ENCODE measurements around the gene HBZ. TPM values are rescaled to one million over a fixed set of nuclear protein-coding genes. Genes with fewer than 3 reads are reported as not detected.
"Not testable (repeated sequence)": the region's sequence is repeated elsewhere in the genome, so short reads cannot be mapped to it uniquely, and the experiment has no call there.

Gene HBZ
- total RNA-seq, 2 experiments from 2014 or later = not detected

DNA sequence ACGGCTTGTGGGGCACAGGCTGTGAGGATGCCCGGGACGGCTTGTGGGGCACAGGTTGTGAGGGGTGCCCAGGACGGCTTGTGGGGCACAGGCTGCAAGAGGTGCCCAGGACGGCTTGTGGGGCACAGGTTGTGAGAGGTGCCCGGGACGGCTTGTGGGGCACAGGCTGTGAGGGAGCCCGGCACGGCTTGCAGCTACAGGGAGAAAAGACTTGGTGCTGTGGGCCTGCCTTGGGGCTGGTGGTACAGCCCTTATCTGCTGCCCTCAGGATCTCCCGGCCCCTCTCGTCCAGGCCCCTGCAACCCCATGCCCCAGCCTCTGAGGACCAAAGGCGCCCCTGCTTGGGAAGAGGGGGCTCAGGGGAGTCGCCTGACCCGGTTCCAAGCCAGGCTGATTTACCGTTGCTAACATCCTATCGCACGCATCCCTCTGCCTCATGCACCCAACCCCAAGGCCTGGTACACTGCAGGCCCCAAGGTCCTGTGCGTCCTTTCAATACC is 8.3 kb downstream of the HBZ start:
- no peak overlapping the region for H2AFZ ChIP-seq (ENCODE audit: low read length)
- no peak overlapping the region for H3K27ac ChIP-seq (ENCODE audit: low read depth, low read length, poor library complexity, severe bottlenecking)
- no peaks in the 10 kb centered on the region for H3K79me2 ChIP-seq (ENCODE audit: insufficient read depth, low read depth, low read length)
- intact Hi-C loops (cut with micrococcal nuclease; ENCODE audit: unreplicated experiment) = no loop called here
- no peaks in the 10 kb centered on the region for H3K4me1 ChIP-seq (ENCODE audit: insufficient read depth, low read length, poor library complexity, severe bottlenecking)
- BruUV-seq (replicated peaks) = no TSS peak
- ChIA-PET CTCF (ENCODE audit: unreplicated experiment) (no interaction called here), POLR2A (no interaction called here)
- H3K36me3 ChIP-seq (ENCODE audit: insufficient read depth, low read length) = no peaks in the 10 kb centered on the region
- no peak for TF ChIP-seq EZH2phosphoT487 (IDR thresholded peaks at IDR 0.05; ENCODE audit: borderline replicate concordance, low read depth, low read length)
- TF ChIP-seq, protein P1, sequence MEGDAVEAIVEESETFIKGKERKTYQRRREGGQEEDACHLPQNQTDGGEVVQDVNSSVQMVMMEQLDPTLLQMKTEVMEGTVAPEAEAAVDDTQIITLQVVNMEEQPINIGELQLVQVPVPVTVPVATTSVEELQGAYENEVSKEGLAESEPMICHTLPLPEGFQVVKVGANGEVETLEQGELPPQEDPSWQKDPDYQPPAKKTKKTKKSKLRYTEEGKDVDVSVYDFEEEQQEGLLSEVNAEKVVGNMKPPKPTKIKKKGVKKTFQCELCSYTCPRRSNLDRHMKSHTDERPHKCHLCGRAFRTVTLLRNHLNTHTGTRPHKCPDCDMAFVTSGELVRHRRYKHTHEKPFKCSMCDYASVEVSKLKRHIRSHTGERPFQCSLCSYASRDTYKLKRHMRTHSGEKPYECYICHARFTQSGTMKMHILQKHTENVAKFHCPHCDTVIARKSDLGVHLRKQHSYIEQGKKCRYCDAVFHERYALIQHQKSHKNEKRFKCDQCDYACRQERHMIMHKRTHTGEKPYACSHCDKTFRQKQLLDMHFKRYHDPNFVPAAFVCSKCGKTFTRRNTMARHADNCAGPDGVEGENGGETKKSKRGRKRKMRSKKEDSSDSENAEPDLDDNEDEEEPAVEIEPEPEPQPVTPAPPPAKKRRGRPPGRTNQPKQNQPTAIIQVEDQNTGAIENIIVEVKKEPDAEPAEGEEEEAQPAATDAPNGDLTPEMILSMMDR (conservative IDR thresholded peaks at IDR 0.05; ENCODE audit: low read length) = no peak
- H3K4me3 ChIP-seq (ENCODE audit: low read depth, low read length, poor library complexity, severe bottlenecking) = no peak overlapping the region
- no peak for DNase-seq (ENCODE audit: low spot score)
- H3K9me3 ChIP-seq (ENCODE audit: low read length) = no peaks in the 10 kb centered on the region
- H3K4me2 ChIP-seq (ENCODE audit: low read length) = no peak overlapping the region
- no peaks in the 10 kb centered on the region for H3K9me2 ChIP-seq (ENCODE audit: insufficient read depth, low read length)
- no peaks in the 10 kb centered on the region for H4K20me1 ChIP-seq (ENCODE audit: insufficient read depth, low read length)

DNA sequence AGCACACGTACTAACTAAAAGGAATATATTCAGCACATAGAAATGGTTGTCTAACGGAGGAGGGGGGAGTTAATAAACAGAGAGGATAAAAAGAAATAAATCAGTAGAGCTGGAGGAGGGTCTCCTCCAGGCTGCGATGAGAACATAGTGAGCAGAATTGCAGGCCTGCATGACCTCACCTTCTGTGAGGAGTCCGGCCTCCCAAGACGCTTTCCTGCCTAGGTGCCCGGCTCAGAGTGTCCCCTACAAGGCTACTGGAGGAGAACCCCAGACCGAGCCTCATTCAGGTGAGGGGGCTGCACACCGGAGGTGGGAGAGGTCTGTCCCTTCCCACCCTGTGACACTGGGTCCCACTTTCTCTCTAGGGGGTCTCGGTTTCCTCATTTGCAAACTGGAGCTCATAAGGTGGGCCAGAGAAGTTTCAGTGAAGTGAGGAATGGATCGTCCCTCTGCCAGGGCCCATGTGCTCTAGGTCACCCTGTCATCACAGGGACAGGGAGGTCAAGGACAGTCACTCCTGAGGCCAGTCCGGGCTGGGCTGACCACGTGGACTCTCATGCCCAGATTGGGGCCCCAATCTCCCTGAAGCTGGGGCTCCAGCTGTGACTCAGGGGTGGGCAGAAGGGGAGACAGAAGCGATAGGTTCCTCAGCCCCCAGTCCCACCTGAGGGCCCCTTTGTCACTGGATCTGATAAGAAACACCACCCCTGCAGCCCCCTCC is 10.0 kb downstream of the HBZ start:
- BruUV-seq (replicated peaks) = no TSS peak
- no peaks in the 10 kb centered on the region for H4K20me1 ChIP-seq (ENCODE audit: insufficient read depth, low read length)
- H3K4me1 ChIP-seq (ENCODE audit: insufficient read depth, low read length, poor library complexity, severe bottlenecking) = no peaks in the 10 kb centered on the region
- no peaks in the 10 kb centered on the region for H3K36me3 ChIP-seq (ENCODE audit: insufficient read depth, low read length)
- no peak for DNase-seq (ENCODE audit: low spot score)
- no peak overlapping the region for H3K27ac ChIP-seq (ENCODE audit: low read depth, low read length, poor library complexity, severe bottlenecking)
- POLR2A ChIA-PET = interaction anchor here (0.6 kb wide), 1 partner anchor 153 kb away, joined by 5 read pairs; no protein-coding TSS in a partner anchor
- intact Hi-C loops (cut with micrococcal nuclease; ENCODE audit: unreplicated experiment) = no loop called here
- H3K9me3 ChIP-seq (ENCODE audit: low read length) = no peaks in the 10 kb centered on the region
- CTCF ChIA-PET (ENCODE audit: unreplicated experiment) = no interaction called here
- no peak overlapping the region for H2AFZ ChIP-seq (ENCODE audit: low read length)
- H3K79me2 ChIP-seq (ENCODE audit: insufficient read depth, low read depth, low read length) = no peaks in the 10 kb centered on the region
- H3K9me2 ChIP-seq (ENCODE audit: insufficient read depth, low read length) = no peaks in the 10 kb centered on the region
- no peak overlapping the region for H3K4me2 ChIP-seq (ENCODE audit: low read length)
- TF ChIP-seq, protein P1 (conservative IDR thresholded peaks at IDR 0.05; ENCODE audit: low read length) = no peak
- no peak for TF ChIP-seq EZH2phosphoT487 (IDR thresholded peaks at IDR 0.05; ENCODE audit: borderline replicate concordance, low read depth, low read length)
- H3K4me3 ChIP-seq (ENCODE audit: low read depth, low read length, poor library complexity, severe bottlenecking) = no peak overlapping the region

DNA sequence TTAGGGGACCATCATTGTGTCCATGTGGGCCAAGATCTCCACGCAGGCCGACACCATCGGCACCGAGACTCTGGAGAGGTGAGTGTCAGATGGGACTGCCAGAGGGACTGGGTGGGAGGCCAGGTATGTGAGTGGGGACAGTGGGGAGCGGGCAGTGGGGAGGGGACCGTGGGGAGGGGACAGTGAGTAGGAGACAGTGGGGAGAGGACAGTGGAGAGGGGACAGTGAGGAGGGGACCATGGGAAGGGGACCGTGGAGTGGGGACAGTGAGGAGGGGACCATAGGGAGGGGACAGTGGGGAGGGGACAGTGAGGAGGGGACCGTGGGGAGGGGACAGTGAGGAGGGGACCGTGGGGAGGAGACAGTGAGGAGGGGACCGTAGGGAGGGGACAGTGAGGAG is 10.7 kb downstream of the HBZ start:
- BruUV-seq (replicated peaks); CTCF ChIA-PET (ENCODE audit: unreplicated experiment); POLR2A ChIA-PET: not testable (repeated sequence)

DNA sequence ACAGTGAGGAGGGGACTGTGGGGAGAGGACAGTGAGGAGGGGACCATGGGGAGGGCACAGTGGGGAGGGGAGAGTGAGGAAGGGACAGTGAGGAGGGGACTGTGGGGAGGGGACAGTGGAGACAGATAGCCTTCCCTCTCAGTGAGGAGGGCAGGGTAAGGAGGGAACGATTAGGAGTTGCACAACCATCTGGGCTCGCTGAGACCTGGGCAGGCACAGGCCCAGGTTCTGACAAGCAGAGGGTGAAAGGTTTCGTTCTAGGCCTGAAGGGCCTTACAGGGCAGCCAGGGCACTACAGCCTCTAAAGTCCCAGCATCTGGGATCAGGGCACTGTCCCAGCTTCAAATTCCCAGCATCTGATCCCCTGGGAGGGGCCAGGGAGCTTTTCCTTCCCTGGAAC is 11.3 kb downstream of the HBZ start:
- H3K9me3 ChIP-seq (ENCODE audit: low read length); H3K4me1 ChIP-seq (ENCODE audit: insufficient read depth, low read length, poor library complexity, severe bottlenecking); H3K4me2 ChIP-seq (ENCODE audit: low read length); BruUV-seq (replicated peaks); H3K36me3 ChIP-seq (ENCODE audit: insufficient read depth, low read length); H3K9me2 ChIP-seq (ENCODE audit: insufficient read depth, low read length); intact Hi-C loops (cut with micrococcal nuclease; ENCODE audit: unreplicated experiment); DNase-seq (ENCODE audit: low spot score); H3K4me3 ChIP-seq (ENCODE audit: low read depth, low read length, poor library complexity, severe bottlenecking); H4K20me1 ChIP-seq (ENCODE audit: insufficient read depth, low read length); H2AFZ ChIP-seq (ENCODE audit: low read length); H3K27ac ChIP-seq (ENCODE audit: low read depth, low read length, poor library complexity, severe bottlenecking); H3K79me2 ChIP-seq (ENCODE audit: insufficient read depth, low read depth, low read length); POLR2A ChIA-PET; CTCF ChIA-PET (ENCODE audit: unreplicated experiment): not testable (repeated sequence)

More for the DNA sequence above, 10.7 kb downstream of the HBZ start:
- H3K79me2 ChIP-seq (ENCODE audit: insufficient read depth, low read depth, low read length); H3K4me3 ChIP-seq (ENCODE audit: low read depth, low read length, poor library complexity, severe bottlenecking); intact Hi-C loops (cut with micrococcal nuclease; ENCODE audit: unreplicated experiment); H3K27ac ChIP-seq (ENCODE audit: low read depth, low read length, poor library complexity, severe bottlenecking); DNase-seq (ENCODE audit: low spot score); H3K36me3 ChIP-seq (ENCODE audit: insufficient read depth, low read length); H3K4me1 ChIP-seq (ENCODE audit: insufficient read depth, low read length, poor library complexity, severe bottlenecking); H4K20me1 ChIP-seq (ENCODE audit: insufficient read depth, low read length); H2AFZ ChIP-seq (ENCODE audit: low read length); H3K9me3 ChIP-seq (ENCODE audit: low read length); H3K4me2 ChIP-seq (ENCODE audit: low read length); H3K9me2 ChIP-seq (ENCODE audit: insufficient read depth, low read length): not testable (repeated sequence)

DNA sequence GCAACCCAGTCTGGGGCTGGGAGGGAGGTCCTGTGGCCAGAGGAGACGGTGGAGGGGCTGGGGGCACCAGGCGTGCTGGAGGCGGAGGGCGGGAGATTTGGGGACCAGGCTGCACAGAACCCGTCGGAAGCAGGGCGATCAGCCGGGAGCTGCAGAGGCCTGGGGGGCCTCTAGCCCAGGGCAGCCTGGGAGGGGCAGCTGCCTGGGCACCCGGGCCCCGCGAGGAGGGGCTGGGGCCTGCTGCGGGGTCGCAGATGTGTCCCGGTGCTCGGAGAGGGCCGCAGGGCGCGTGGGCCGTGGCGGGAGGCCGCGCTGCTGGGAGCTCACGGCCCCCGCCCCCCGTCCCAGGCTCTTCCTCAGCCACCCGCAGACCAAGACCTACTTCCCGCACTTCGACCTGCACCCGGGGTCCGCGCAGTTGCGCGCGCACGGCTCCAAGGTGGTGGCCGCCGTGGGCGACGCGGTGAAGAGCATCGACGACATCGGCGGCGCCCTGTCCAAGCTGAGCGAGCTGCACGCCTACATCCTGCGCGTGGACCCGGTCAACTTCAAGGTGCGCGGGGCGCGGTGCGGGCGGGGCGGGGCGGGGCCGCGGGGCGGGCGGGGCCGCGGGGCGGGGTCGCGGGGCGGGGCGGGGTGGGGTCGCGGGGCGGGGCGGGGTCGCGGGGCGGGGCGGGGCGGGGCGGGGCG is 11.8 kb downstream of the HBZ start:
- CTCF ChIA-PET (ENCODE audit: unreplicated experiment); intact Hi-C loops (cut with micrococcal nuclease; ENCODE audit: unreplicated experiment); BruUV-seq (replicated peaks); H3K9me2 ChIP-seq (ENCODE audit: insufficient read depth, low read length); H4K20me1 ChIP-seq (ENCODE audit: insufficient read depth, low read length); H3K9me3 ChIP-seq (ENCODE audit: low read length); H3K36me3 ChIP-seq (ENCODE audit: insufficient read depth, low read length); H3K4me3 ChIP-seq (ENCODE audit: low read depth, low read length, poor library complexity, severe bottlenecking); H3K79me2 ChIP-seq (ENCODE audit: insufficient read depth, low read depth, low read length); POLR2A ChIA-PET; H3K4me2 ChIP-seq (ENCODE audit: low read length); H3K4me1 ChIP-seq (ENCODE audit: insufficient read depth, low read length, poor library complexity, severe bottlenecking); H2AFZ ChIP-seq (ENCODE audit: low read length); DNase-seq (ENCODE audit: low spot score); H3K27ac ChIP-seq (ENCODE audit: low read depth, low read length, poor library complexity, severe bottlenecking): not testable (repeated sequence)

Data from OCI-LY7 (cell line).